ENCODE results near the gene KIF5B. TPM values are rescaled to one million over a fixed set of nuclear protein-coding genes. Genes with fewer than 3 reads are reported as not detected.

The KIF5B gene
- total and polyA plus RNA-seq, 2 of the 8 experiments (the other 6 are each of a cell fraction or from before 2014, with no cell fraction given): 9.8 to 68.4 TPM

DNA sequence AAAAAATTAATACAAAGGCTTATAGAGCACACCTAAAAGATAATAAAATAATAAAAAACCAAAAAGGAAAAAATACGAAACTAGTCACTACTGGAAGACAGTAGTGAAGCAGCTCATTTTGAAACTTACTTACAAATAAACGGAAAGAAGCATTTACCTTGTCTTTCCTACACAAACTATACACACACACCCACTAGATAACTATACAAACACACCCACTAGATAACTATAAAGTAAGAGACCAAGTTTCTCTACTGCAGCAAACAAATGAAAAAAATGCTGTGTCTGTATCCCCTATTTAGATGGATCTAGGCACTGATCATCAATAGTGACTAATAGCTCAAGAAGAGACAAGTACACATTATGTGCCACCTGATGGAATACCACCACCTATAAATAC, 49.2 kb downstream of the KIF5B start (continued):
- TF ChIP-seq HDAC6 (IDR thresholded peaks at IDR 0.05; ENCODE audit: low read depth, low read length): no peak
- TF ChIP-seq MAFK (IDR thresholded peaks at IDR 0.05; ENCODE audit: low read depth, low read length): no peak
- TF ChIP-seq SP1 (IDR thresholded peaks at IDR 0.05; ENCODE audit: low read depth, low read length): no peak
